GM19328 (cell line): ENCODE data around the gene KRTAP19-3.
"Not testable (repeated sequence)": the region's sequence is repeated elsewhere in the genome, so short reads cannot be mapped to it uniquely, and the experiment has no call there.

Source experiments
- ATAC-seq: cut with Tn5 transposase; IDR thresholded peaks from one replicate; pipeline ENCODE4 v1.9.1; 2021; ENCODE audit warnings: mild to moderate bottlenecking, moderate library complexity; ENCODE audit not compliant: unreplicated experiment

Gene KRTAP19-3

GRCh38 chr21:30491963-30492428, at the start of gene KRTAP19-3:
Gene KRTAP19-3 (minus strand): TSS chr21:30492013. CDS start chr21:30491957, 56 bp downstream.
- no peak for ATAC-seq

GRCh38 chr21:30518876-30519275, 27.1 kb upstream of the KRTAP19-3 start:
- no peak for ATAC-seq

GRCh38 chr21:30515681-30516080, 23.9 kb upstream of the KRTAP19-3 start:
- ATAC-seq, result no peak

DNA sequence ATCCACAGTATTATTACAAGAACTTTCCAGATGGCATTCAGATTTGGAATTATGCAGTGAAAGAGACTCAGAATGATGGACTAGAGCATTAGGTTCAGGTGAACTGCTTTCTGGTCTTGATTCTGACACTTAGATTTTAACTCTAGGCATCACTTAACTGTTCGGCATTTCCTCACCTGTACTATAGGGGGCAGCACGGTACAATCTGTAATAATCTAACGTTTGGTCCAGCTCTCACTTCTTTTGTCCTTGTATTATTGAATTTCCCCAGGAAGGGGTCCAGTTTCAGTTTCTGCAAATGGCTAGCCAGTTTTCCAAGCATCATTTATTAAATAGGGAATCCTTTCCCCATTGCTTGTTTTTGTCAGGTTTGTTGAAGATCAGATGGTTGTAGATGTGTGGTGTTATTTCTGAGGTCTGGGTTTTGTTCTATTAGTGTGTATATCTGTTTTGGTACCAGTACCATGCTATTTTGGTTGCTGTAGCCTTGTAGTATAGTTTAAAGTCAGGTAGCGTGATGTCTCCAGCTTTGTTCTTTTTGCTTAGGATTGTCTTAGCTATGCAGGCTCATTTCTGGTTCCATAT, 13.9 kb upstream of the KRTAP19-3 start:
- not testable (repeated sequence) for ATAC-seq

DNA sequence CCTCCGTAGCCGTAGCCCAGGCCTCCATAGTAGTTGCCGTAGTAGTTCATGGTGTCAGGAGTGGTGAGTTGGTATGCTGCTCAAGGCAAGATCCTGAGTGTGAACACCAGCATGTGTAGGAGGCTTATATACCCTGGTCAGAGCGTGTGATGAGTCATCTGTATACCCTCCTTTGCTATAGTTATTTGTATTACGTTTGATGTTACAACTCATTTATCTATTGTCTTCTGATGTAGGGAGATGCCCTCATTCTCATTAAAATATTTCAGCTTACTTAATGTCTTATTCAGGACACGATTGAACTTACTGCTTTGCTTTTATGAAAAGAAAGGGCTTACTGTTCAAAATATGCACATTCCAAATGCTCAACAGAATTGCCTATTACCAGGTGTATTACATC, 10.2 kb upstream of the KRTAP19-3 start, which contains the start of gene KRTAP19-5:
Gene KRTAP19-5, minus strand, starts transcription at position 101 of the 400 bp plus-strand sequence. Its CDS starts 51 bp downstream, at position 50.
- ATAC-seq, result no peak

- ATAC-seq, result no peak
Observed at GRCh38 chr21:30497065-30497464, 5.3 kb upstream of the KRTAP19-3 start, which contains the start of gene KRTAP19-4. Gene KRTAP19-4 (minus strand): TSS chr21:30497165. CDS start chr21:30497110, 55 bp downstream.

- ATAC-seq, result no peak
Observed at GRCh38 chr21:30487336-30487735, 4.5 kb downstream of the KRTAP19-3 start, which contains the start of gene KRTAP19-2. Gene KRTAP19-2 (minus strand): TSS chr21:30487436. CDS start chr21:30487348, 88 bp downstream.

DNA sequence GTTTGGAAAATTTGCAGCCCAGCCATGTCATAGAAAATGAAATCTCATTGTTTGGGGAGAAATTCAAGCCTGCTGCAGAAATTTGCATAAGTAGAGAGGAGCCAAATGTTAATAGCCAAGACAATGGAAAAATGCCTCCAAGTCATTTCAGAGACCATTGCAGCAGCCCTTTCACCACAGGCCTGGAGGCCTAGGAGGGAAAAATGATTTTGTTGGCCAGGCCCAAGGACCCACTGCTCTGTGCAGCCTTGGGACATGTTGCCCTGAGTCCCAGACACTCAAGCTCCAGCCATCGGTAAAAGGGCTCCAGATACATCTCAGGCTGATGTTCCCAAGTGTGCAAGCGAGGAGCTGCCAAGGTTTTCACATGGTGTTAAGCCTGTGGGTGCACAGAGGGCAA, 5.6 kb downstream of the KRTAP19-3 start:
- no peak for ATAC-seq

- no peak for ATAC-seq
Observed at GRCh38 chr21:30482130-30482529, 9.7 kb downstream of the KRTAP19-3 start.

- ATAC-seq, result no peak
Observed at GRCh38 chr21:30480145-30480544, 11.7 kb downstream of the KRTAP19-3 start, which contains the start of gene KRTAP19-1. Gene KRTAP19-1 (minus strand): TSS chr21:30480367. CDS start chr21:30480317, 50 bp downstream.

DNA sequence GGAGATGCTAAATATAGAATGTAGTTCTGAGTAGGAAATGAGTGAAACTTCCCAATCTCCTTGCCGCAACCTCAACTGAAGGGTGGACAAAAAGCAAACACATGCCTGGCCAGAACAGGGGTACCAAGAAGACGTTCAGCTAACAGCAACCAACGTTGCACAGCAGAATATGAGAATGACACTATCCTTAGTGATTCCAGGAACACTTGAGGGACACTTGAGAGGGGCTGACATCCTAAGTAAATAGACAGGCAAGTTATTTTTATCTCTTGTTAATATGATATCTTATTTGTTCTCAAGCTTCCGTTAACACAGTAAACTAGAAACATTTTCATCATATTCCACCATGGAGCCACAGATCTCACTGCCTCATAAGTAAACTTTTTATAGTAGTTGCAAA, 12.6 kb downstream of the KRTAP19-3 start:
- no peak for ATAC-seq

- ATAC-seq, result no peak
Observed at GRCh38 chr21:30478004-30478403, 13.8 kb downstream of the KRTAP19-3 start.

DNA sequence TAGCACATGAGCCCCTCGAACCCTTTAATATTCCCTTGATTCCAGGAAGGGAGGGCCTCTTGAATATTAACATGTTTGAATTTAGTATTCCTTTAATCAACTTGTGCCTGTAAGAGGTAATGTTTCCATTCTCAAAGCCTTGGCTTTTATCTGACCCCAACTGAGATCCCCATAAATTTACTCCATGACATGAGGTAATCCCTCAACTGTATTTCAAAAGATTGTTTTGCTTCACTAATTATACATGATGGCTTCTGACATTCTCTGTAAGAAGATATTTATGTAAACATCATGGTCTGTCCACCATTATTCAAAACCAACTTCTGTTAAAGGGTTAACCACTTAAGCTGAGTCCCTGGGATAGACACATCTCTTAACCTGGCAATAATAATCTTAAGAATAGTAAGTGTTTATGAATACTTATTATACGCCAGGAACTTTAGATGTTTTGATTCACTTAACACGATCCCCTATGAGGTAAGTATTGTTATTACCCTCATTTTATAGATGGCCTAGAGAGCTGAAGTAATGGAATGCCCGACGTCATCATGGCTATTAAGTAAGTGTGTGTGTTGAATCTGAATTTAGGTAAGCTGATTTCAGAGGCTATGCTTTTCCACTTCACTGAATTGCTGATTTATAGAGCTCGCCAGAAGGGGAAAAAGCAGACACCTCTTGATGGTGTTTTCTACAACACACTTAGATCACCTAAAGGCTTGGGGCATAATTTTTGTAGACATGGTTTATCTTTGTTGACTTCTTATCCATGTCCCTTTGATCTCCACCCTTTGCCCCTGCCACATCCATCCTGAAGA, 22.7 kb downstream of the KRTAP19-3 start:
- ATAC-seq, result no peak

DNA sequence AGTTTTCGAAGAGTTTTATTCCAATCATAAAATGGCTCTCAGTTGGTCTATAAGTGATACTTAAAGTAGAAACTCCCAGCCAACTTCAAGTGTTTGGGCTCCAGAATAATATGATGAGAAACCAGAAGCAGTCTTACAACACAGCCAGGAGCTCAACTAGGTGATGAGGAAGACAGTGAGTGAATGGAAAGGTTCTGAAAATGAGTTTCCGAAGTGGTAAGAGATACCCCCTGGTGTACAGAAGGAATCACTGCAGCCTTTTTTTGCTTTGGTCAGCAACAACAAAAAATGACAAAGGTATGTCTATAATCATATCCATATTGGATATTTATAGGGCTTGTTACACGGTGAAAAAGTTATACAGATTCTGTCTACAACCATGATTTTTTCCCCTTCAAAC, 28.1 kb downstream of the KRTAP19-3 start:
- no peak for ATAC-seq

- no peak for ATAC-seq
Observed at GRCh38 chr21:30448514-30448913, 43.3 kb downstream of the KRTAP19-3 start.

DNA sequence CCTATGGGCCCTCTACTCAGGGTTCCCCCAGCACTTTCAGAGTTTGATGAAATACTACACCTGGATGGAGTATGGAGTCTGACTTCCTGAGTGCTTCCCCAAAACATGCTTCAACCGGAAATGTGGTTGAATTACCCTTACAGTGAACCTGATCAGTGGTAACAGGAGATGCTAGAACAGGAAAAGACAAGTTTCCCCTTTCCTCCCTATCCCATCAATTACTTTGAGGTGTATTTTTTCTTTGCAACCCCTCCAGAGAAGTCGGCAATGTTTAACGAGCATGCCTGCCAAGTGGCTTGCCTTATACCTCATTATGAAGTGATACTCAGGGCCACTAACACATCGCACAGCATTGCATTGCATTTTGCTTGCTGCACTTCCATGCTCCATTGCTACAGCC, 44.8 kb downstream of the KRTAP19-3 start:
- no peak for ATAC-seq

GRCh38 chr21:30444204-30444603, 47.6 kb downstream of the KRTAP19-3 start:
- ATAC-seq, result no peak

- no peak for ATAC-seq
Observed at GRCh38 chr21:30443226-30443625, 48.6 kb downstream of the KRTAP19-3 start.
